Measurements from ENCODE around the gene SORCS3.

DNA sequence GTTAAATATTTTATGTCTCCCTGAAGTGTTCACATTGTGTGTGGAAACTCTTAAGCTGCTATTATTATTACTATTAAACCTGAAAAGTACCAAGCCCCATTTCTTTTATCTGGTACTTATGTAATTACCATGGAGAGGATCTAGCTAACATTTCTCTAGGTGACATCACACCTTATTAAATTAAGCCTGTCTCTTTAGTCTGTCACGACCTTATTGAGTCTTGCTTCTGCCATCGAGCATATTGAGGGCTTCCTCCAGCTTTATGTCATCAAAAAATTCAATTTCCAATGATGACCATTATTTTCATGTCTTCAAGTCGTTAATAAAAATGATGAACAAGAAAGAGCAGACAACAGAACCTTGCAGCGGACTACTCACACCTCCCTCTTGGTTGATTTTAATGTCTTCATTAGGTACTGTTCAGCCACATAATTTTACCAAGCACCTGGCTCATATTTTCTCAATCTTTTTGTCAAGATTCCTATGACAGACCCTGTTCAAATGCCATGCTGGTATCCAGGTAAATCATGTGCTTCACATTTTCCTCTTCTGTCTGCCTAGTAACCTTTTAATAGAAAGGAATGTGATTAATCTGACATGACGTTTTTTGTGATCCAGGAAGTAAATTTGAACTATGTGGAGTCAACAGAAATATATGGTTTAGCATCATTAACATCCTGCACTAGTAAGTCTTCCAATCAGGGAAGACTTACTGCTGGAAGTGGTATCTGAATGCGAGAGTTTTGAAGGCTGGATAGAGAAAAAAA is 556.7 kb downstream of the SORCS3 start:
- TF ChIP-seq, protein P1, sequence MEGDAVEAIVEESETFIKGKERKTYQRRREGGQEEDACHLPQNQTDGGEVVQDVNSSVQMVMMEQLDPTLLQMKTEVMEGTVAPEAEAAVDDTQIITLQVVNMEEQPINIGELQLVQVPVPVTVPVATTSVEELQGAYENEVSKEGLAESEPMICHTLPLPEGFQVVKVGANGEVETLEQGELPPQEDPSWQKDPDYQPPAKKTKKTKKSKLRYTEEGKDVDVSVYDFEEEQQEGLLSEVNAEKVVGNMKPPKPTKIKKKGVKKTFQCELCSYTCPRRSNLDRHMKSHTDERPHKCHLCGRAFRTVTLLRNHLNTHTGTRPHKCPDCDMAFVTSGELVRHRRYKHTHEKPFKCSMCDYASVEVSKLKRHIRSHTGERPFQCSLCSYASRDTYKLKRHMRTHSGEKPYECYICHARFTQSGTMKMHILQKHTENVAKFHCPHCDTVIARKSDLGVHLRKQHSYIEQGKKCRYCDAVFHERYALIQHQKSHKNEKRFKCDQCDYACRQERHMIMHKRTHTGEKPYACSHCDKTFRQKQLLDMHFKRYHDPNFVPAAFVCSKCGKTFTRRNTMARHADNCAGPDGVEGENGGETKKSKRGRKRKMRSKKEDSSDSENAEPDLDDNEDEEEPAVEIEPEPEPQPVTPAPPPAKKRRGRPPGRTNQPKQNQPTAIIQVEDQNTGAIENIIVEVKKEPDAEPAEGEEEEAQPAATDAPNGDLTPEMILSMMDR (IDR thresholded peaks at IDR 0.05): no peak
- TF ChIP-seq POLR2AphosphoS5 (IDR thresholded peaks at IDR 0.05; ENCODE audit: low read depth, low read length): no peak
- TF ChIP-seq, protein P2, sequence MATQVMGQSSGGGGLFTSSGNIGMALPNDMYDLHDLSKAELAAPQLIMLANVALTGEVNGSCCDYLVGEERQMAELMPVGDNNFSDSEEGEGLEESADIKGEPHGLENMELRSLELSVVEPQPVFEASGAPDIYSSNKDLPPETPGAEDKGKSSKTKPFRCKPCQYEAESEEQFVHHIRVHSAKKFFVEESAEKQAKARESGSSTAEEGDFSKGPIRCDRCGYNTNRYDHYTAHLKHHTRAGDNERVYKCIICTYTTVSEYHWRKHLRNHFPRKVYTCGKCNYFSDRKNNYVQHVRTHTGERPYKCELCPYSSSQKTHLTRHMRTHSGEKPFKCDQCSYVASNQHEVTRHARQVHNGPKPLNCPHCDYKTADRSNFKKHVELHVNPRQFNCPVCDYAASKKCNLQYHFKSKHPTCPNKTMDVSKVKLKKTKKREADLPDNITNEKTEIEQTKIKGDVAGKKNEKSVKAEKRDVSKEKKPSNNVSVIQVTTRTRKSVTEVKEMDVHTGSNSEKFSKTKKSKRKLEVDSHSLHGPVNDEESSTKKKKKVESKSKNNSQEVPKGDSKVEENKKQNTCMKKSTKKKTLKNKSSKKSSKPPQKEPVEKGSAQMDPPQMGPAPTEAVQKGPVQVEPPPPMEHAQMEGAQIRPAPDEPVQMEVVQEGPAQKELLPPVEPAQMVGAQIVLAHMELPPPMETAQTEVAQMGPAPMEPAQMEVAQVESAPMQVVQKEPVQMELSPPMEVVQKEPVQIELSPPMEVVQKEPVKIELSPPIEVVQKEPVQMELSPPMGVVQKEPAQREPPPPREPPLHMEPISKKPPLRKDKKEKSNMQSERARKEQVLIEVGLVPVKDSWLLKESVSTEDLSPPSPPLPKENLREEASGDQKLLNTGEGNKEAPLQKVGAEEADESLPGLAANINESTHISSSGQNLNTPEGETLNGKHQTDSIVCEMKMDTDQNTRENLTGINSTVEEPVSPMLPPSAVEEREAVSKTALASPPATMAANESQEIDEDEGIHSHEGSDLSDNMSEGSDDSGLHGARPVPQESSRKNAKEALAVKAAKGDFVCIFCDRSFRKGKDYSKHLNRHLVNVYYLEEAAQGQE (IDR thresholded peaks at IDR 0.05; ENCODE audit: insufficient read depth in 1 of 2, low read depth in 2 of 2, low read length in 1 of 2): no peak
- no peak for TF ChIP-seq SIN3A (IDR thresholded peaks at IDR 0.05; ENCODE audit: borderline replicate concordance, insufficient read depth, low read depth, low read length)
- no peak for TF ChIP-seq TCF7L2 (IDR thresholded peaks at IDR 0.05; ENCODE audit: low read depth, low read length)
